HG03060 (cell line): Measurements from ENCODE around the gene ADIPOR1.
"Not testable (repeated sequence)": the region's sequence is repeated elsewhere in the genome, so short reads cannot be mapped to it uniquely, and the experiment has no call there.

Experiments used
- ATAC-seq: cut with Tn5 transposase; IDR thresholded peaks from one replicate; pipeline ENCODE4 v1.9.1; 2021; ENCODE audit warnings: low read depth, moderate number of reproducible peaks; ENCODE audit not compliant: unreplicated experiment

The ADIPOR1 gene, protein sequence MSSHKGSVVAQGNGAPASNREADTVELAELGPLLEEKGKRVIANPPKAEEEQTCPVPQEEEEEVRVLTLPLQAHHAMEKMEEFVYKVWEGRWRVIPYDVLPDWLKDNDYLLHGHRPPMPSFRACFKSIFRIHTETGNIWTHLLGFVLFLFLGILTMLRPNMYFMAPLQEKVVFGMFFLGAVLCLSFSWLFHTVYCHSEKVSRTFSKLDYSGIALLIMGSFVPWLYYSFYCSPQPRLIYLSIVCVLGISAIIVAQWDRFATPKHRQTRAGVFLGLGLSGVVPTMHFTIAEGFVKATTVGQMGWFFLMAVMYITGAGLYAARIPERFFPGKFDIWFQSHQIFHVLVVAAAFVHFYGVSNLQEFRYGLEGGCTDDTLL

DNA sequence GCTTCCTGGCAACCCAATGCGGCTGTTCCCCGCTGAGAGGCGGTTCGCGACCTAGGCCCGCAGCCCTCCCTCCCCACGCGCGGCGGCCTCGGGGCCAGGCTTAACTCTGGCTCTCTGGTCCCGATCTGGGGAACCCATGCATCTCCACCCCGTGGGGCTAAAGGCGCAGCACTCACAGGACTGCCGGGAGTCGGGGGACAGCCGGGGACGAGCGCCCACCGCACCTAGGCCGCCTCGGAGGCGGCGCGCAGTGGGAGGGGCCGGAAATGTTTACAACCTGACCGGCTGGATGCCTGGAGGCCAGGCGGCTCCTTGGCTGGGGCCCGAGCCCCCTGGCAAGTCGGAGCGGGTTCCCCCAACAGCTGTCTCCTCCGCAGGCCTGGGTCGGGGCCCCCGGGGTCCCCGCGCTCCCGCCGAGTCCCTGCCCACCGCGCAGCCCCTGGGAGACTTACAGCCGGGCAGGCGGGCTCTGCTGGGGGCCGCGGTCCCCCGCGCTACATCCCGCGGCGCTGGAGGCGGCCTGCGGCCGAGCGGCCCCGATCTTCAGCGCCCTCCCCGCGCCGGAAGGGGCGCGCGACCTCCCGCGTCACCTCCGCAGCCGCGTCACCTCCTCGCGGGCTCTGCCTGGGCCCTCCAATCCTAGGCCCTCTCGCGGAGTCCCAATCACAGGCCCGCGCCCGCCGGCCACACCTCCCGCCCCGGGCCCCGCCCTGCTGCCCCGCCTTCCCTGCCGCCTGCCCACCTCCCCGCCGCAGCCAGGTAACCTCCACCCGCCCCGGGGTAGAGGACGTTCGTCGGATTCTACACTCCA, at the start of gene ADIPOR1:
Gene ADIPOR1, minus strand, starts transcription at position 580 of the 811 bp plus-strand sequence. CDS start 7,242 bp downstream, outside the sequence.
- ATAC-seq: peak; percentile 79

DNA sequence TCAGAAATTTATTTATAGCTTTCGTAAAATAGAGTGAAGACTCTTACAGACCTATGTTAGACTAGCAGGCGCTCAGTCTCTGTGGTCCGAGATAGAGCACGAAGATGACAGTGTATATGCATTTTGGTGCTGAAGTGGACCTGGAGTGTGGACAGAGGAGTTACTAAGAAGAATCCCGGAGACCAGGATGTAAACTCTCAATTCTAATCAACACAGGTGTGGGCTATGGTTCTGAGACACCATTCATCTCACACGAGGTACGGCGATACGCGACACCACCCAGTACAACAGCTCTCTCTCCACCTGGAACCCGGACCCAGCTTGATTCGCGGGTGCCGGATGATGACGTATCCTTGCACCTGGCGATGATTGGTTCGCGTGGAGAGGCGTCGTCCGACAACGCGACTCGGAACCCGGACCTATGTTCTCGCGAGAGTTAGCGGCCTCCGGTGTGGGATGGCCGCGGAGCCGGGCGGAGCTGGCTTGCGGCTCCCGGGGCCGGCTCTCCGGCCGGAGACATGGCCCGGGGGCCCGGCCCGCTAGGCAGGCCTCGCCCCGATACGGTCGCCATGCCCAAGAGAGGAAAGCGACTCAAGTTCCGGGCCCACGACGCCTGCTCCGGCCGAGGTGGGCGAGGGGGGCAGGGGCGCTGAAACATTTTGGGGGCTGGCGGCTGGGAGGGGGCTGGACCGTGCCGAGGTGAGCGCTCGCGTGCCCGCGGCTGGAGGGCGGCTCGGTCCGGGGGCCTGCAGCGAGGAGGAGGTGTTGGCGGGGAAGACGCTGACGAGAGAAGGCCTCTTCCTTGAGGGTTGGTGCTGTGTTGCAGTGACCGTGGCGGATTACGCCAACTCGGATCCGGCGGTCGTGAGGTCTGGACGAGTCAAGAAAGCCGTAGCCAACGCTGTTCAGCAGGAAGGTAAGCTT, 49.1 kb upstream of the ADIPOR1 start, which contains the start of gene TMEM183A:
Gene TMEM183A, plus strand, starts transcription at position 427 of the 924 bp plus-strand sequence. Its CDS starts 92 bp downstream, at position 519.
- peak; percentile 91 for ATAC-seq

- not testable (repeated sequence) for ATAC-seq
These were observed 47.5 kb upstream of the ADIPOR1 start for GRCh38 chr1:203005395-203006142.

- ATAC-seq: no peak
These were observed 44.8 kb upstream of the ADIPOR1 start for GRCh38 chr1:203002951-203003350.

GRCh38 chr1:203001986-203002385, 43.9 kb upstream of the ADIPOR1 start:
- ATAC-seq: no peak

- ATAC-seq: no peak
These were observed 42.3 kb upstream of the ADIPOR1 start for GRCh38 chr1:203000217-203000944.

GRCh38 chr1:202998836-202999750, 41.0 kb upstream of the ADIPOR1 start:
- no peak for ATAC-seq

GRCh38 chr1:202994756-202995155, 36.6 kb upstream of the ADIPOR1 start:
- ATAC-seq: no peak

DNA sequence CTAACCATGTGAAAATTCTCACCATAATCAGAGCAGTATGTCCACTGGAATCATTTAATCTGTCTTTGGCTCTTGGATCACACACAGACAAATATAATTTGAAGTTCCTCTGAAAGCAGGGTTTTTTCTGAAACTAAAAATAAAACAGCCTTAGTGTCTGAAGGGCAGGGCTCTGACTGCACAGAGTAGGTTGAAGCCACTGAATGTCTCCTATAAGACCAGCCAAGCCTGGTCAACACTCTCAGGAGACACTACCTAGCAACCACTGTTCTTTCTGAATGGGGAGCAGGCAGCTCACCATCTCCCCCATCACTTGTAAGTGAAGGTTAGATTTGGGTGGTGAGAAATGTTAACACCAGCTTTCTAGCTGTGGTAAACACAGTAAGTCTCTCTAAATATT, 33.0 kb upstream of the ADIPOR1 start:
- ATAC-seq: no peak

DNA sequence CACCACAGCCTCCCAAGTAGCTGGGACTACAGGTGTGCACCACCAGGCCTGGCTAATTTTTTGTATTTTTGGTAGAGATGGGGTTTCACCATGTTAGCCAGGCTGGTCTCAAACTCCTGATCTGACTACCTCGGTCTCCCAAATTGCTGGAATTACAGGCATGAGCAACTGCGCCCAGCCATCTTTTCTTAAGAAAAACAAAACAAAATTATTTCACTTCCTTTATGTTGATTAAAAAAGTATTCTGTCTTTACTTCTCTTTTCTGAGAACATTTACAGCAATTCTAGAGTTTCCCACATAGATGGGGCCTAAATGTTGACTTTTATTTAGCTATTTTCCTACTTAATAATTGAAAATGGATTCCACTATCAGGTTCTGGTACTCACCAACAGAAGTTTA, 31.8 kb upstream of the ADIPOR1 start:
- no peak for ATAC-seq

GRCh38 chr1:202987922-202988583, 29.9 kb upstream of the ADIPOR1 start:
- no peak for ATAC-seq

DNA sequence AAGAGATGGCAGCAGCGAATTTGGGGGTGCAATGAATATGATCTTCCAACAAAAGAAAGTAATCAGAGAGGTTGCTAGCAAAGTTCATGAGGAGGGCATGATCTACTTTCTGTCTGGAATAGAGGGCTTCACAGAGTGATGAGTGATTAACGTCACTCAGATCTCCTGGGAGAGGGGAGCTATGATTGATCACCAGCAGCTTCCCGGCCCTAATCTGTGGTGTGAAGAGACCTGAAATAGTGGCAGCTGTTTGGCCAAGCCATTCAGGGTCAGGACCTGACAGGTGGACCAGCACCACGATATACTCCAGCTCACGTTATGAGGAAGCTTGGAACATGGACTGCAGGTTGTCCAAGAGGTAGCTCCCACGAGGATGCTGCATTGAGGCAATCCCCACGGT, 29.1 kb upstream of the ADIPOR1 start:
- no peak for ATAC-seq

DNA sequence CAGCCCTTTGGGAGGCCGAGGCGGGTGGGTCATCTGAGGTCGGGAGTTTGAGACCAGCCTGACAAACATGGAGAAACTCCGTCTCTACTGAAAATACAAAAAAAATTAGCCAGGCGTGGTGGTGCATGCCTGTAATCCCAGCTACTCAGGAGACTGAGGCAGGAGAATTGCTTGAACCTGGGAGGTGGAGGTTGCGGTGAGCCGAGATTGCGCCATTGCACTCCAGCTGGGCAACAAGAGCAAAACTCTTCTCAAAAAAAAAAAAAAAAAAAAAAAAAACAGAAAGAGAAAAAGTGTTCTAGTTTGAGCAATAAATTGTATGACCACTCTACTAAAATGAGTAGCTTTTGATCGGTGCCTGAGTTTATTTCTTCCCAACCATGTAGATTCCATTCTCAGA, 28.0 kb upstream of the ADIPOR1 start:
- ATAC-seq: not testable (repeated sequence)

DNA sequence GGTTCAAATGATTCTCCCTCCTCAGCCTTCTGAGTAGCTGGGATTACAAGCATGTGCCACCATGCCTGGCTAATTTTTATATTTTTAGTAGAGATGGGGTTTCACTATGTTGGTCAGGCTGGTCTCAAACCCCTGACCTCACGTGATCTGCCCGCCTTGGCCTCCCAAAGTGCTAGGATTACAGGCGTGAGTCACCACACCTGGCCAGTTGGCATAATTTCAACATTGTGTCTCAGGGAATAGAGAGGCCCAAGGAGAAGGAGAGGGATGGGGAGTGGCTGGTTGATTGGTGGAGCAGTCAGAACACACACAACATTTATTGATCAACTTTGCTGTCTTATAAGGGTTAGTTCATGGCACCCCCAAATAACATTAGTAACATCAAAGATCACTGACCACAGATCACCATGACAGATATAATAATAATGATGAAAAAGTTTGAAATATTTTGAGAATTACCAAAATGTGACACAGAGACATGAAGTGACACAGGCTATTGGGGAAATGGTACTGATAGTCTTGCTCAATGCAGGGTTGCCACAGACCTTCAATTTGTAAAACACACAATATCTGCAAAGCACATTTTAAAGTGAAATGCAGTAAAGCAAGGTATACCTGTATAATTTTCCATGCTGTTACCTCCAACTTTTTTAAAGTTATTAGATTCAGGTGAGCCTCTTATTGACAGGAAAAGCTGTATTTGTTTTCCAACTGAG, 24.8 kb upstream of the ADIPOR1 start:
- ATAC-seq: no peak

GRCh38 chr1:202981939-202982338, 23.8 kb upstream of the ADIPOR1 start:
- no peak for ATAC-seq

DNA sequence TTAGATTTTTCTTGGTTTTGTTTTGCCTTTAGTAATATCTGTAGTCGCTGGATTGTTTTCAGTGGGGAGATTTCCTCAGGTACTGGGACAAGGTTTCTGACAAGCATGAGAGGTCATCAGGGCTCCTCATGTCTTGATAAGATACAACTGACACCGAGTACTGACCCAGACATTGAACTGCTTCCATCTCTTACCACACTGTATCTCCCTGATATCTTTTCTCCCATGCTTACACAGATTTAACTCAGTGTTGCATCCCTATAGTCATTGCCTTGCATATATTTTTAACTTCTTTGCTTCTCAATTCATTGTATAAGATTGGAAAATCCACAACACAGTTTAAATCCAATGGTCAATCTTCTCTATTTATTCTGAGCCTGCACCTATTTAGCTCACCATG, 21.3 kb upstream of the ADIPOR1 start:
- ATAC-seq: no peak

DNA sequence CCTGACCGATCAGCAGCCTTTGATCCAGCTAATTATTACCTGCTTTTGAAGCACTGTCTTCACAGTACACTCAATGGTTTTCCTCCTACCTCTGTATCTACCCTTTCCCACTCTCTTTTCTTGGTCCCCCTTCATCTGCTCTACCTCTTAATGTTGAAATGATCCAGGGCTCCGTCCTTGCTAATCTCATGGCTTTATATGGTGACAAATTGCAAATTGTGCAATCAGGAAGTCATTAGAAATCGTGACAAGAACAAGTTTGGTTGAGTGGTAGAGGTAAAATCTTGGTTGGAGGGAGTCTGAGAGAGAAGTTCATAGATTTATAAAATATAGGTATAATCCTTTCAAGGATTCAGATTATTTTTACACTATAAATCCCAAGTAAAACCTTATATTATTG, 18.5 kb upstream of the ADIPOR1 start:
- ATAC-seq: no peak
